ENCODE results near the gene SNX32.
A peak's percentile ranks its signal among the peaks of the same experiment; 100 is the strongest.
"Not testable (repeated sequence)": the region's sequence is repeated elsewhere in the genome, so short reads cannot be mapped to it uniquely, and the experiment has no call there.

Gene SNX32

GRCh38 chr11:65887723-65888162, 54.0 kb downstream of the SNX32 start:
- DNase-seq, result no peak

- peak; percentile 98 for DNase-seq
Measured at GRCh38 chr11:65888163-65888814, 54.5 kb downstream of the SNX32 start, which contains the start of gene FIBP. Gene FIBP, minus strand, starts transcription at chr11:65888471. Its CDS starts 53 bp downstream, at chr11:65888418.

DNA sequence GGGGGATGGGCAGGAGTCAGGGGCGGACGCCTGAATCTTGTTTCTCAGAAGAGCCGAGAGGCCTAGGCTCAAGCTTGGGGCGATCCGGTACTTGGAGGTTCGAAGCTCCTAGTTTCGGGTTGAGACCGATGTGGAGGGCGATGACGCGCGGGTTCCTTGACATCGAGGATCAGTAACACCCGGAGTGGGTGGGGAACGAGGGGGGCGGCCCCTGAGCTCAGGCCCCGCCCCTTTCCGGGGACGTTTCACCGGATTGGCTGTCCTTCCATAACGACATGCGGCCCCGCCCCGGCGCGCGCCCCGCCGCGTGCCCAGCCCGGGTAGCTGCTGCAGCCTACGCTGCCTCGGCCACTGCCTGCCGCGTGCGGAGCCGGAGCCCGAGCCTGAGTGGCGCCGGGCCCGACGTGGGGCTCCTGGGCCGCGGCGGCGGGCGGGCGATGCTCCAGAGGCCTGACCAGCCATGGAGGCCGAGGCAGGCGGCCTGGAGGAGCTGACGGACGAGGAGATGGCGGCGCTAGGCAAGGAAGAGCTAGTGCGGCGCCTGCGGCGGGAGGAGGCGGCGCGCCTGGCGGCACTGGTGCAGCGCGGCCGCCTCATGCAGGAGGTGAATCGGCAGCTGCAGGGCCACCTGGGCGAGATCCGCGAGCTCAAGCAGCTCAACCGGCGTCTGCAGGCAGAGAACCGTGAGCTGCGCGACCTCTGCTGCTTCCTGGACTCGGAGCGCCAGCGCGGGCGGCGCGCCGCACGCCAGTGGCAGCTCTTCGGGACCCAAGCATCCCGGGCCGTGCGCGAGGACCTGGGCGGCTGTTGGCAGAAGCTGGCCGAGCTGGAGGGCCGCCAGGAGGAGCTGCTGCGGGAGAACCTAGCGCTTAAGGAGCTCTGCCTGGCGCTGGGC, 56.8 kb downstream of the SNX32 start, which contains the start of gene CCDC85B:
Gene CCDC85B, plus strand, starts transcription at position 350 of the 895 bp plus-strand sequence. Its CDS starts 111 bp downstream, at position 461.
- DNase-seq, result peak; percentile 98

DNA sequence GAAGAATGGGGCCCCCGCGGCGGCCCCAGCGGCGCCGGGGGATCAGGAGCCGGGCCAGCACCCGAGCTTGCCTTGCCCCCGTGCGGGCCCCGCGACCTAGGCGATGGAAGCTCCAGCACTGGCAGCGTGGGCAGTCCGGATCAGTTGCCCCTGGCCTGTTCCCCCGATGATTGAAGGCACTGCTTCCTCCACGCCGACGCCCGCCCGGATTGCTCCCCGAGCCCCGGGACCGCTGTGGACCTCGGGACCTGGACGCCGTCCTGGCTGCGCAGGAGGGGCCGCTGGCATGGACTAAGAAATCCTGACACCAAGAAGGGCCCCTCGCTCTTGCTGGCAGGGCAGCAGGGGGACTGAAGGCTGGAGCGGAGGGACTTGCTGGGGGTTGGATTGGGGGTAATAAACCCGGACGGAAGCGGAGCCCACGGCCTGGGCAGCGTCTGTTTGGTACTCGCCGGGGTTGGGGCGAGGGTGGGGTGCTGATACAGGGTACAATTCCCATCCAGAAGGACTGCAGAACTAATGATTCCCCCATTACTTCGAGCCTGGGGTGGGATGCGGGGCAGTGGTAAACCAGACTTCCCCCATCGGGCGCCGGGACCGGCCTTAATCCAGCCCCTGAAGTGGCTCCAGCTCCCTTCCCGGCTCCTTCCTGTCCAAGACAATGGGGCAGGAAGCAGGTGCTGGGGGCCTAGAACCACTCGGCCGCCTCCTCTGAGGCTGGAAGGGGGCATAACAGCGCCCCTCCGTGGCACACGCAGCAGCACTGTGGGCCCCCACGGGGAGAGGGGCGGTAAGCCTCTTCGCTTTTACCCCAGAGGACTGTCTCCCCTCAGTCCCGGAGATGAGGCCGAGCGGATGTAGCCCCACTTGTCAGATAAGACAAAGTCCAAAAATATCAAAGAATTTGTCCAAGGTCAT, 57.7 kb downstream of the SNX32 start:
- DNase-seq, result no peak

DNA sequence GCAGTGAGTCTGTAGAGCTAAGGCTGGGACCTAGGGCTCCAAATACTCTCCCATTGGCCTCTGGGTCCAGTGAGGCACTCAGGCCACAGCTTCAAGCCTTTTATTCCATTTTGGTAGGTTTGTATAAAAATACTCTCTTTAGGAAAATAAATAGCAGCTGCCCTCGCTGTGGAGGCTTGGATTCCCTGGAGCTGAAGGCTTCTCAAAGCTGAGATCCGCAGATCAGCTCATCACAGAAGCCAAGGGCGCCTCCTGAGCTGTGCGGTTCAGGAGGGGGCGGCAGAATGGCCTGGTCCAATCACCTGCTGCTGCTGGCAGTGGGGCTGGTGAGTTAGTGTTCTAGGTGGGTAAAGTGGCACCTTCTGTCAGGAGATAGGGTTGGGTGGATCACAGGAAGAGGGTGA, 58.4 kb downstream of the SNX32 start:
- not testable (repeated sequence) for DNase-seq

- DNase-seq, result no peak
Measured at GRCh38 chr11:65892661-65893317, 59.0 kb downstream of the SNX32 start.

DNA sequence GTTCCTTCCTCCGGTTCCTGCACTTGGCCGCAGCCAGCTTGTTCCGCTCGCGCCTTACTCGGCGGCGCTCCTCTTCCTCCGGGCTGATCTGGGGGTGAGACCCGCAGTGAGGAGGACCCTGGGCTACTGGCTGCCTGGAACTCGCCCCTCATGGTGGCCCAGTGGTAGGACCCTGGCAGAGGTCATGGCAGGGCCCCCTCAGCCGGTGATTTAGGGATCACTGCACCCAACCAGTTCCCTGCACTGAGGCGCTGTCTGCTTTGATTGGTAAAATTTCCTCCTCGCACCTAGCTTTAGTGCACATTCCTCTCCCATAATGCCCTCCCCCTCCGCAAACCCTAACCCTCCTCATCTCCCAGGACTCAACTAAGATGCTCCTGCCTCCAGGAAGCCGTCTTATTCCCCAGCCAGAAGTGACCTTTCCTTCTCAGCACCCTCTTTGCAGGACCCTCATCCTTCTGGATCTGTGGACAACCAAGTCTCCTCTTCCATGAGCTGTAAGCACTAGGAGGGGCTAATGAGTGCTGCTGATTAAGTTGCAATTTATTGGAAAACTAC, 60.4 kb downstream of the SNX32 start:
- no peak for DNase-seq

DNA sequence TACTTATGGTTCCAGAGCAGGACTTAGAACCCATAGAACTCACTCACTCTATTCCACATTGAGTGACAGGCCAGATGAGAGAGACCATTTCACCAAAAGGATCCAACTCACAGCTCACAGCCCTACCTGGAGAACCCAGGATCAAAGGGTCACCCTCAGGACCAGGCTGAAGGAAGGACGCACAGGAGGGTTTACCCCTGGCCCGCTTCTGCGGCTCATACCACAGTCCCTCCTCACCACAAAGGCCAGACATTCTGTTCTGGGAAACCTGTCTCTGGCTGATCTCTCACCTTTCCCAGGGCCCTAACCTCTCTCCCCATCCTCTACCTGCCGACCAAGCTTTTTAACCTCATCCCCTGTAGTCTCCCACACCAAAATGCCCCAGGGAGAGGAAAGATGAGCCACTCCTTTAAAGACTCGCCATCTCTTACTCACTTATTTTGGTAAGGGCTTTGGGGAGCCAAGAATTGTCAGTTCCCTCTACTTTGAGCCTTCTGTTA, 61.8 kb downstream of the SNX32 start:
- no peak for DNase-seq

GRCh38 chr11:65896034-65896999, 62.6 kb downstream of the SNX32 start:
- DNase-seq, result no peak

GRCh38 chr11:65897020-65897471, 63.3 kb downstream of the SNX32 start:
- DNase-seq, result no peak

GRCh38 chr11:65898656-65899355, 65.0 kb downstream of the SNX32 start:
- peak; percentile 10 for DNase-seq

DNA sequence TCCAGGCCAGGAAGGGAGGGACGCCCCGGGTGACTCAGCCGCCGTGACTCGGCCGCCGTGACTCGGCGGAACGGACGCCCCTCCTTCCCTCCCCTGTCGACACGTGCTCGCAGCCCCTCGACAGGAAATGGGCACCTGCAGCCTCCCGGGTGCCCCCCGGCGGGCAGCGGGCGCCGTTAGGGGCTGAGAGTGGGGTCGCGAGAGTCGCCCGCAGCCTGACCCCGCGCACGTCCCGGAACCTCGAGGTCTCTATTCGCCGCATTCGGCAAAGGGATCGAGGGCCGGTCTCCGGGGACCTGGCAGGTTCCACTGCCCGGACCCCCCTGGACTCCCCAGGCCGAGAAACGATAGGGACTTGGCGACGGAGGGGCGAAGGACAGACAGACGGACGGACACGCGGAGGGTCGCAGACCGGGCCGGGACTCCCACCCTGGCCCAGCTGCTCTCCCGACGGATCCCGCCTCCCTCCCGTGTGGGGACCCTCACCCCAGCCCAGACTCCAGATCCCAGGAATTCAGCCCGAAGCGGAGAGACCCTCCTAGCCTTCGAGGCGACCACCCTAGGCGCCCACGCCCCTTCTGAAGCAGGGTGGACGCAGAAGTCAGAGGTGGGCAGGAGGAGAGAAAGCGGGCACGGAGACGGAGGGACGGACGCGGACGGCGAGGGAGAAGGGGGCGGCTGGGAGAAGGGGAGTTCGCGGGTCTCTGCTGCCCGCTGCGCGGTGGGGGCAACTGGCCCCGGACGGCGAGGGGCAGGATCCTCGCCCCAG, 65.8 kb downstream of the SNX32 start:
- peak; percentile 56 for DNase-seq

DNA sequence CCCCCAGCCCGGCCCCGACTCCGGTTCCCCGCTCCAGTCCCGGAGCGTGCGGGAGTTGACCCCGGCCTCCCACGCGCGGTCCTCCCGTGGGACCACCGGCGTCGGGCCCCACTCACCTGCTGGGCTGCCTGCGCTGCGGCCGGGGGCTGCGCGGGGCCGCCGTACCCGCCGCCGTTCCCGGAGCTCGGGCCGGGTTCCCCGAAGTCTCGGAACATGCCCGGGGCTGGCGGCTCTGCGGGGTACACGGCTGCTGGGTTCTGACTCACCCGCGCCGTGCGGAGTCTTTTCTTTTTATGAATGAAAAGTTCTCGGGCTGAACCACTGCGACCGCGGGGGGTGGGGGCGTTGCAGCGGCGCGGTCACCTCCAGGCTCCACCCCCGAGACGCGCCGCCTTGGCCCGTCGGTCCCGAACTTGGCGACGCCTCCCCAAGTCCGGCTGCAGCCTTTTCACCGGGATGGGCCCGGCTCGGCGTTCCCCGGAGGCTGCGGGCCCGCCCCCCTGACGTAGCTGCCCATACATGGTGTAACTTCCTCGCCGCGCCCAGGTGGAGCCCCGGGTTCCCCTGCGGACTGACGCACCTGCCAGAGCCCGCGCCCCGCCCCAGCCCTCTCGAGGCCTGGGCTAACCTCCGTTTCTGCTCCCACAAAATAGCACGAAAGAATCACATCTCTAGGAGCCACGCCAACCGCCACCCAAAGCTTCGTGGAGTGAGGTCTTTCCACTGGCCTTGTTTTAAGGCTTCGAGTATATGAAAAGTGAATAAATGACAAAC, 66.5 kb downstream of the SNX32 start, which contains the start of gene FOSL1:
Gene FOSL1, minus strand, starts transcription at position 264 of the 774 bp plus-strand sequence. Its CDS starts 49 bp downstream, at position 215.
- DNase-seq, result peak; percentile 74

DNA sequence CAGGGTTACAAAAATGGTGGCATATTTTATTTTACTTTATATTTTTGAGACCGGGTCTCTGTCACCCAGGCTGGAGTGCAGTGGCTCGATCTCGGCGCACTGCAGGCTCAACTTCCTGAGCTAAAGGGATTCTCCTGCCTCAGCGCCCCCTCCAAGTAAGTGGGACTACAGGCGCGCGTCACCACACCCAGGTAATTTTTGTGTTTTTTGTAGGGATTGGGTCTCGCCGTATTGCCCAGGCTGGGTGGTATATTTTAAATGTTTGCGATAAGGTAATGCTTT, 67.1 kb downstream of the SNX32 start:
- no peak for DNase-seq

DNA sequence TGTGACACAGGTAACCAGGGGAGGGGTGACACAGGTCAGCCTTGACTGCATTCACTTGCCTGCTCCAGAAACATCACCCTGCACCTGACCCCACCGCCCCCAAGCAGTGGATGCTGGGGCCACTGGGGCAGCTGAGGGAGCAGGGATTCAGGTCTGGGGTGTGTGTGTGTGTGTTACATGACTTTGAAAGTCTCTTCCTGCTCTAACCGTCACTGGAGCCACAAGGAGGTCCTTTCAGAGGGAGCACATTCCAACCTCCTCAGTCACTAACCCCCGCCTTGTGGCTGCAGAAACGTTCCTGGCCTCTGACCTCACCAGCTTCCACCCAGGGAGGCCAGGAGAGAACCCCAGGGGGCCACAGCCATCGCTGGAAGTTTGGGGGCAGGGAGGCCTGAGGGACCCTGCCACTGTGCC, 69.3 kb downstream of the SNX32 start:
- peak; percentile 33 for DNase-seq

Data from eye (tissue), 1 donor.